T-helper 17 cell (primary cell): ENCODE measurements around the gene PPP1R3G. TPM values are rescaled to one million over a fixed set of nuclear protein-coding genes. Genes with fewer than 3 reads are reported as not detected.

Experiments used
- ATAC-seq: fragments of 150-1000 bp; cut with Tn5 transposase; 2 replicates; pipeline ENCODE4 v1.10.0; 2021; ENCODE audit warnings: mild to moderate bottlenecking, moderate library complexity
- DNase-seq, 3 donors: peaks; one replicate each; pipeline versions ENCODE4 v3.0.0 to v3.0.0-alpha.2; 2020 to 2021
- H3K9me3 ChIP-seq: one replicate; pipeline ENCODE4 v1.7.0; 2013; ENCODE audit warnings: low read length, mild to moderate bottlenecking; ENCODE audit not compliant: control insufficient read depth, poor library complexity, severe bottlenecking
- H3K27ac Mint-ChIP-seq: one replicate; pipeline ENCODE4 v1.8.0; 2022; ENCODE audit warnings: mild to moderate bottlenecking, moderate library complexity, mixed read lengths
- H3K27me3 Mint-ChIP-seq: one replicate; pipeline ENCODE4 v1.8.0; 2022; ENCODE audit warnings: mixed read lengths
- H3K36me3 Mint-ChIP-seq: one replicate; pipeline ENCODE4 v1.8.0; 2022; ENCODE audit warnings: low read depth, mixed read lengths
- H3K4me1 Mint-ChIP-seq: one replicate; pipeline ENCODE4 v1.8.0; 2022; ENCODE audit warnings: mild to moderate bottlenecking, mixed read lengths
- H3K4me3 Mint-ChIP-seq: one replicate; pipeline ENCODE4 v1.8.0; 2022; ENCODE audit warnings: mild to moderate bottlenecking, moderate library complexity, mixed read lengths
- total RNA-seq, 4 donors: library from RNA in 2 of 4; stranded (reverse) in 2 of 4; gene quantifications; one replicate each; pipeline ENCODE4 v1.2.3 and lab custom pipeline; 2022 to 2026

PPP1R3G gene
- total RNA-seq (not detected), total RNA-seq (lab: John Stamatoyannopoulos, UW) (0 to 0.08 reads per million in 2 donors)

GRCh38 chr6:5084781-5085647, at the start of gene PPP1R3G:
PPP1R3G (plus strand) TSS chr6:5085341; CDS start chr6:5085486, 145 bp downstream.
- Mint-ChIP-seq H3K27ac (no peak within 1 kb of the TSS), H3K4me1 (peaks cover 4% of the 10 kb centered on the region), H3K27me3 (peaks cover 46% of the 10 kb centered on the region), H3K36me3 (peaks cover 3% of the 10 kb centered on the region), H3K4me3 (peak within 1 kb of the TSS; percentile 19)
- ATAC-seq (no peak), DNase-seq (no peak)
- no peaks in the 10 kb centered on the region for H3K9me3 ChIP-seq

GRCh38 chr6:5036269-5036668, 48.9 kb upstream of the PPP1R3G start:
- Mint-ChIP-seq H3K27ac (no peak overlapping the region), H3K4me3 (no peak overlapping the region)

GRCh38 chr6:5041955-5042354, 43.2 kb upstream of the PPP1R3G start:
- H3K4me1 Mint-ChIP-seq: no peaks in the 10 kb centered on the region
- H3K36me3 Mint-ChIP-seq: peaks cover 7% of the 10 kb centered on the region

More at GRCh38 chr6:5036269-5036668, 48.9 kb upstream of the PPP1R3G start:
- Mint-ChIP-seq H3K36me3 (no peaks in the 10 kb centered on the region), H3K4me1 (peaks cover 2% of the 10 kb centered on the region), H3K27me3 (no peaks in the 10 kb centered on the region)
- DNase-seq: no peak
- ATAC-seq: no peak
- H3K9me3 ChIP-seq: no peaks in the 10 kb centered on the region

GRCh38 chr6:5042436-5042835, 42.7 kb upstream of the PPP1R3G start:
- Mint-ChIP-seq H3K4me1 (no peaks in the 10 kb centered on the region), H3K27me3 (no peaks in the 10 kb centered on the region), H3K36me3 (peaks cover 7% of the 10 kb centered on the region), H3K4me3 (no peak overlapping the region), H3K27ac (no peak overlapping the region)
- H3K9me3 ChIP-seq: no peaks in the 10 kb centered on the region
- DNase-seq (no peak), ATAC-seq (no peak)

More at GRCh38 chr6:5041955-5042354, 43.2 kb upstream of the PPP1R3G start:
- no peak overlapping the region for H3K27ac Mint-ChIP-seq
- H3K27me3 Mint-ChIP-seq: no peaks in the 10 kb centered on the region
- no peaks in the 10 kb centered on the region for H3K9me3 ChIP-seq
- no peak overlapping the region for H3K4me3 Mint-ChIP-seq
- no peak for ATAC-seq
- no peak for DNase-seq

- Mint-ChIP-seq H3K36me3 (peaks cover 7% of the 10 kb centered on the region), H3K27ac (no peak overlapping the region), H3K4me1 (no peaks in the 10 kb centered on the region), H3K27me3 (no peaks in the 10 kb centered on the region), H3K4me3 (no peak overlapping the region)
- DNase-seq: no peak
- no peak for ATAC-seq
- peaks cover 2% of the 10 kb centered on the region for H3K9me3 ChIP-seq
Observed at GRCh38 chr6:5044866-5045265, 40.3 kb upstream of the PPP1R3G start.

GRCh38 chr6:5045416-5045815, 39.7 kb upstream of the PPP1R3G start:
- no peaks in the 10 kb centered on the region for H3K27me3 Mint-ChIP-seq
- H3K4me3 Mint-ChIP-seq: no peak overlapping the region
- H3K36me3 Mint-ChIP-seq: peaks cover 7% of the 10 kb centered on the region
- no peaks in the 10 kb centered on the region for H3K4me1 Mint-ChIP-seq
- peaks cover 2% of the 10 kb centered on the region for H3K9me3 ChIP-seq
- ATAC-seq (no peak), DNase-seq (no peak)
- no peak overlapping the region for H3K27ac Mint-ChIP-seq

GRCh38 chr6:5046430-5046829, 38.7 kb upstream of the PPP1R3G start:
- Mint-ChIP-seq H3K27ac (no peak overlapping the region), H3K4me1 (no peaks in the 10 kb centered on the region), H3K4me3 (no peak overlapping the region), H3K27me3 (no peaks in the 10 kb centered on the region), H3K36me3 (peaks cover 7% of the 10 kb centered on the region)
- no peak for ATAC-seq
- peaks cover 6% of the 10 kb centered on the region for H3K9me3 ChIP-seq
- no peak for DNase-seq

GRCh38 chr6:5050009-5050408, 35.1 kb upstream of the PPP1R3G start:
- DNase-seq (no peak), ATAC-seq (no peak)
- Mint-ChIP-seq H3K4me3 (no peak overlapping the region), H3K4me1 (no peaks in the 10 kb centered on the region), H3K36me3 (peaks cover under 1% of the 10 kb centered on the region), H3K27ac (no peak overlapping the region), H3K27me3 (no peaks in the 10 kb centered on the region)
- peaks cover 9% of the 10 kb centered on the region for H3K9me3 ChIP-seq

- no peak overlapping the region for H3K27ac Mint-ChIP-seq
- ATAC-seq (no peak), DNase-seq (no peak)
- H3K4me3 Mint-ChIP-seq: no peak overlapping the region
- no peaks in the 10 kb centered on the region for H3K36me3 Mint-ChIP-seq
- peaks cover 9% of the 10 kb centered on the region for H3K9me3 ChIP-seq
- H3K27me3 Mint-ChIP-seq: no peaks in the 10 kb centered on the region
- no peaks in the 10 kb centered on the region for H3K4me1 Mint-ChIP-seq
Observed at GRCh38 chr6:5051394-5051793, 33.7 kb upstream of the PPP1R3G start.

GRCh38 chr6:5053038-5053437, 32.1 kb upstream of the PPP1R3G start:
- no peaks in the 10 kb centered on the region for H3K27me3 Mint-ChIP-seq
- ATAC-seq (no peak), DNase-seq (no peak)
- H3K36me3 Mint-ChIP-seq: no peaks in the 10 kb centered on the region
- no peaks in the 10 kb centered on the region for H3K4me1 Mint-ChIP-seq
- H3K9me3 ChIP-seq: peaks cover 9% of the 10 kb centered on the region
- no peak overlapping the region for H3K4me3 Mint-ChIP-seq
- no peak overlapping the region for H3K27ac Mint-ChIP-seq

GRCh38 chr6:5053864-5054244, 31.3 kb upstream of the PPP1R3G start:
- no peak overlapping the region for H3K4me3 Mint-ChIP-seq
- H3K4me1 Mint-ChIP-seq: no peaks in the 10 kb centered on the region
- H3K9me3 ChIP-seq: peaks cover 9% of the 10 kb centered on the region
- H3K36me3 Mint-ChIP-seq: no peaks in the 10 kb centered on the region
- DNase-seq (no peak), ATAC-seq (no peak)
- H3K27ac Mint-ChIP-seq: no peak overlapping the region
- H3K27me3 Mint-ChIP-seq: no peaks in the 10 kb centered on the region

GRCh38 chr6:5054245-5054873, 30.8 kb upstream of the PPP1R3G start:
- H3K9me3 ChIP-seq: peaks cover 7% of the 10 kb centered on the region
- H3K27ac Mint-ChIP-seq: no peak overlapping the region
- ATAC-seq (no peak), DNase-seq (no peak)
- no peaks in the 10 kb centered on the region for H3K36me3 Mint-ChIP-seq
- no peaks in the 10 kb centered on the region for H3K27me3 Mint-ChIP-seq
- no peaks in the 10 kb centered on the region for H3K4me1 Mint-ChIP-seq
- H3K4me3 Mint-ChIP-seq: no peak overlapping the region

- ATAC-seq (no peak), DNase-seq (no peak)
- Mint-ChIP-seq H3K4me3 (no peak overlapping the region), H3K27ac (no peak overlapping the region), H3K4me1 (no peaks in the 10 kb centered on the region), H3K27me3 (peaks cover under 1% of the 10 kb centered on the region), H3K36me3 (no peaks in the 10 kb centered on the region)
- peaks cover 7% of the 10 kb centered on the region for H3K9me3 ChIP-seq
Observed at GRCh38 chr6:5055118-5055517, 30.0 kb upstream of the PPP1R3G start.
